HG03442 (cell line): ENCODE measurements around the gene JPH3.

Experiments
- ATAC-seq: cut with Tn5 transposase; IDR thresholded peaks from one replicate; pipeline ENCODE4 v1.9.1; 2021; ENCODE audit warnings: mild to moderate bottlenecking, moderate library complexity; ENCODE audit not compliant: unreplicated experiment

JPH3 gene

DNA sequence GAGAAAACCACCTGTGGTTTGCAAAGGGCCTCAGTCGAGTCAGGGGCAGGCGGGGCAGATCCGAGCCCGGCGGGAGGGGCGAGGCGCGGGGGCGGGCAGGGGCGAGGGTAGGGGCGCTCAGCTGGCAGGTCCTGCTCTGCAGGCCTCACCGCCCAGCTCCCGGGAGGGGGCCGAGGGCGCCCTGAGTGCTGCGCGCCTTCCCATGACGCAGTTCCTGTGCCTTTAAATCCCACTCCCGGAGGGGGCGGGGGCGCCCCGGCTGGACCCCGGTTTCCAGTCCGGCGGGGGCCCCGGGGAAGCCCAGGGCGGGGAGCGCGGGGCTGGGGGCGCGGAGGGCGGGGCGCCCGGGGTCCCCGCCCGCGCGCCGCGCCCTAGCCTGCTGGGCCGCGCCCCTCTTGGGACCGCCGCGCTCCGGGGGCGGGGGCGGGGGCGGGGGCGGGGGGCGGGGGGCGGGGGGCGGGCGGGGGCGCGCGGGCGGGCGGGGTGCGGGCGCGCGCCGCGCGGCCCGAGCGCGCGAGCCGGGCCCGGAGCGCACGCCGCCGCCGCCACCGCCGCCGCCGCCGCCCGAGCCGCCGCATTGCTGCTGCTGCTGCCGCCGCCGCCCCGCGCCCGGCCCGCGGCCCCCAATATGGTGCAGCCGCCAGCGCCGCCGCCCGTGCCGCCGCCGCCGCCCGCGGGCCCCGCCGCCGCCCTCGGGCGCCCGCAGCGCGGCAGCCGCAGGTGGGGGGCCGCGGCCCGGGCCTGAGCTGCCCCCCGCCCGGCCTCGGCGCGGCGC is at the start of gene JPH3:
Gene JPH3, plus strand, starts transcription at position 508 of the 775 bp plus-strand sequence. CDS start 639 bp downstream, outside the sequence.
- no peak for ATAC-seq

DNA sequence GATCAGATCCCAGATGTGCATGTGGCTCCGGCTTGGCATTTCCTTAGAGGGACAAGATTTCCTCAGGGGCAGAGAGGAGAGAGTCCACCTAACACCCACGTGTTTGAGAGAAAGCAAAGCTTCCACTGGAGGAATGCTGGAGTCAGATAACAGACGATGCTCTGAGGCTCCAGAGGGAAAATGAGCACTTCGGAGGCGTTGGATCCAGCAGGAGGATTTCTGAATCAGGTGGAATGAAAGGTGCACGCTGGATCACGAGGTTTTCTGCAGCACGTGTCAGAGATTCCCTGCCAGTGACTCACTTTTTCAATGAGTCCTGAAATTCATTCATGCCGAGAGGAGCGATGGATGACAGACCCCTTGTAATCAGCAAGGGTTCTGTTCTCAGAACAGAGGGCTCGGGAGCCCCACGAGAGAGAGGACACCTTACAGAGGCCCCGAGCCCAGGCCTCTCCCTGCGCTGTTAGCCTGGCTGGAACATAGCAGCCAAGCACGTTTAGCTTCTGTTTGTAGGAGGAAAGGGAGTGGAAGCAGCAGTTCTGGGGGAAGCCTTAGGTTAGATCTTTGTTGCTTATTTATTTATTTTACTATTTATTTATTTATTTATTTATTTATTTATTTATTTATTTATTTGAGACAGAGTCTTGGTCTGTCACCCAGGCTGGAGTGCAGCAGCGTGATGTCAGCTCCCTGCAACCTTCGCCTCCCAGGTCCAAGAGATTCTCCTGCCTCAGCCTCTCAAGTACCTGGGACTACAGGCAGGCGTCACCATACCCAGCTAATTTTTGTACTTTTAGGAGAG is 49.3 kb upstream of the JPH3 start:
- no peak for ATAC-seq

DNA sequence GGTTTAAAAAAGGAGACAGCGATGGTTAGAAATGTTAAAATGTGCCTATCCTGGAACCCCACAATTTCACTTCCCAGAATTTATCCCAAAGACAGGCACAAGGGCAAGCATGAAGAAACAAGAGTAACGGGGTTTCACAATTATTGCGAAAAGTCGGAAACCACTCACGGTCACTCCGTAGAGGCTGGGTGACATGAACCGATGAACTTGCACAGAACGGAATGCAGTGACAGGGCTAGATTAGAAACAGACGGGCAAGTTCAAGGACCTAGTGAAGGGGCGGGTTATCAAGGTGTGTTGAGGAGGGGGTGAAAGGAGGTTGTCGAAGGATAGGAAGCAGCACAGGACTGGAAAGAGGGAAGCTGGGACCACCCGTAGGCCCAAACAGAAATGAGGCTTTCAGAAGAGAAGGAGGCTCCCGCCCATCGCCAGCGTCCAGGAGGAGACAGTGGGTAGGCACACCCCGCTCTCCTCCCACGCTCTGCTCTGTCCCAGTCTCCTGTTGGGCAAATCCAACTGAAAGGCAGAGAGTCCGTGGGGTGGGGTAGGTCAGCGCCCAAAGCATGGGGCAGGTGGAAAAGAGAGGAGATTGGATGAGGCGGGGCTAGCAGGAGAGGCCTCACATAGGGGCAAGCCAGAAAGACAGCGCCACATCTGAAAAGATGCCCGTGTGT is 47.4 kb upstream of the JPH3 start:
- ATAC-seq = no peak

DNA sequence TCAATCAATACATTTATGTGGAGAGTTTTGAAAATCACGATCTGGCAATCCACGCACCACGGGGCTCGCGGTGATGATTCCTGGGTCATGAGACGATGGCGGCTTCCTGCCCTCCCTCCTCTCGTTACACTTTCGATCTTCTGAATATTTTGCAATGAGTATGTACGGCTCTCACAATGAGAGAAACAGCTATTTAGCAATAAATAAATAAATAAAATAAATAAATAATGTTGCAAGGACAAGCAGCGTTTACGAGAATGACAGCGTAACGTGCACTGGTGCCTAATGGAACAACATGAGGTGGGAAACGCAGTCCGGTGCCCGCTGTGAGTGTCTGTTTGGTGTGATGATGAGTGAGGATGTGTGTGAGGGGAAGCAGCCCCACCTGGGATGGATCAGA is 46.7 kb upstream of the JPH3 start:
- ATAC-seq = no peak

DNA sequence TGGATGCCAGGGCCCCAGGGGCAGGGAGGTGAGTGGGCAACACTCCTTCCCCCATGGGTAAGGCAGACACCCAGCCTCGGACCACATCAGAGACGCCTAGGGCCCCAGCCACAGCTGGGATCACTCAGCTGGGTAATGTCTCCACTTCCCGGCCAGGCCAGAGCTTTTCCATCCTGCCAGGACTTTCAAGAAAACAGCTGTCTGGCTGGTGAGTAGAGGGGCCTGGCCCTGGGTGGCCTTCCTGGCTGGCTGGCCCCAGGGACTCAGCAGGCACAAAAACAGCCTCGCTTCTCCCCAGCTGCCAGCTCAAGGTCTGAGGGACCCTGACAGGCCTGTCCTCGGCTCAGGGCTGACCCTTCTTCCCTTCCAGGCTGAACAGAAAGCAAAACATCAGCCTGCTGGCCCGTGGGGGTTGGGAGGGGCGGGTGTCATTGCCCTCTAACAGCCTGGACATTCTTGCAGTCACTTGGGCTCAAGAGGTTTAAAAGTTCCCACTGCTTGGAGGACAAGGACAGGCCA is 45.3 kb upstream of the JPH3 start:
- no peak for ATAC-seq

DNA sequence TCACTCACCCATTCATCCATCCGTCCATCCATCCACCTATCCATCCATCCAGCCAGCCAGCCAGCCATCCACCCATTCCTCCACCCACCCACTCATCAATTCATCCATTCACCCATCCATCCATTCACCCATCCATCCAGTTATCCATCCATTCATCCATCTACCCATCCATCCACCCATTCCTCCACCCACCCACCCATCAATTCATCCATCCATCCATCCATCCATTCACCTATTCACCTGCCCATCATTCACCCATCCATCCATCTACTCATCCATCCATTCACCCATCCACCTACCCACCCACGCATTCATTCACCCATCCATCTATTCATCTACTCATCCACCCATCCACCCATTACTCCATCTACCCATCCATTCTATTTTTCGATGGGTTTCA is 43.6 kb upstream of the JPH3 start:
- ATAC-seq = no peak

DNA sequence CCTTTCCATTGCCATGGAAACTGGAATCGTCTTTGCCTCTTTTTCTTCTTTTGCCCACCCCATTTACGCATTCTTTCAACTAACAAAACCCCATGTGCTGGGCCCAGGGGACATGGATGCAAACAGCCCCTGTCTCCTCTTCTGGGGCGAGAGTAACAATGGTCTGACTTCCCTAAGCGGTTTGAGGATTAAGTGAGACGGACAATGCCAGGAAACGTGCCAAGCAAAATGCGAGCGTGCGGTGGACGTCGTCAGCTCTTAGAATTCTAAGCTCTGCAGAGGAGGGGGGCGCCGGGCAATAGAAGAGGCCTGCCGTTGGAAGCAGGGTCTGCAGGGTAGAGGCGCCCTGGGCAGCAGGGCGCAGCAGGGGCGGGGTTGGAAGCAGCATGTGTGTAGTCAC is 42.4 kb upstream of the JPH3 start:
- ATAC-seq = no peak

DNA sequence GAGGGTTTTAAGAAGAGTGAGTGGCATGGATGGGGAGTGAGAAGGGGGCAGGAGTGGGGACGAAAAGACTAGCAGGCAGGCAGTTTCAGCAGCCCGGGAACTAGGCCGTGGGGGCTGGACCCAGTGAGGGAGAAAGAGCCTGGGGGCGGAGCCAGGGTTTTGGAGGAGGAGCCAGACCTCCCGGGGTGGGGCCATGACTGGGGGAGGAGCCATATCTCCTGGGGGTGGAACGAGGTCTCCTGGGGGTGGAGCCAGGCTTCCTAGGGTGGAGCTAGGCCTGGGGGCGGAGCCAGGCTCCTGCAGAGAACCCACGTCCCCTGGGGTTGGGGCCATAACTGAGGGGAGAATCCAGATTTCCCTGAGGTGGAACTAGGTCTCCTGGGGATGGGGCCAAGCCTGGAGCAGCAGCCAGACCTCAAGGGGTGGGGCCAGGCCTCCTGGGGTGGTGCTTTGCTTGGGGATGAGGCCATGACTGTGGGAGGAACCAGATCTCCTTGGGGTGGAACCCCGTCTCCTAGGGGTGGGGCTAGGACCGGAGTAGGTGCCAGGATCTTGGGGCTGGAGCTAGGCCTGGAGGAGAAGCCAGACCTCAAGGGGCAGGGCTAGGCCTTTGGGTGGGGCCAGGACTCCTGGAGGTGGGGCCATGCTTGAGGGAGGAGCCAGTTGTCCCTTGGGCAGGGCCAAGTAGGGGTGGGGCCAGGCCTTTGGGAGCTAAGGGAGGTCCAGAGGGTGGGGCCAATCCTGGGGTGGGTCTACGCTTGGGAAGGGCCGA is 41.7 kb upstream of the JPH3 start:
- ATAC-seq = no peak

DNA sequence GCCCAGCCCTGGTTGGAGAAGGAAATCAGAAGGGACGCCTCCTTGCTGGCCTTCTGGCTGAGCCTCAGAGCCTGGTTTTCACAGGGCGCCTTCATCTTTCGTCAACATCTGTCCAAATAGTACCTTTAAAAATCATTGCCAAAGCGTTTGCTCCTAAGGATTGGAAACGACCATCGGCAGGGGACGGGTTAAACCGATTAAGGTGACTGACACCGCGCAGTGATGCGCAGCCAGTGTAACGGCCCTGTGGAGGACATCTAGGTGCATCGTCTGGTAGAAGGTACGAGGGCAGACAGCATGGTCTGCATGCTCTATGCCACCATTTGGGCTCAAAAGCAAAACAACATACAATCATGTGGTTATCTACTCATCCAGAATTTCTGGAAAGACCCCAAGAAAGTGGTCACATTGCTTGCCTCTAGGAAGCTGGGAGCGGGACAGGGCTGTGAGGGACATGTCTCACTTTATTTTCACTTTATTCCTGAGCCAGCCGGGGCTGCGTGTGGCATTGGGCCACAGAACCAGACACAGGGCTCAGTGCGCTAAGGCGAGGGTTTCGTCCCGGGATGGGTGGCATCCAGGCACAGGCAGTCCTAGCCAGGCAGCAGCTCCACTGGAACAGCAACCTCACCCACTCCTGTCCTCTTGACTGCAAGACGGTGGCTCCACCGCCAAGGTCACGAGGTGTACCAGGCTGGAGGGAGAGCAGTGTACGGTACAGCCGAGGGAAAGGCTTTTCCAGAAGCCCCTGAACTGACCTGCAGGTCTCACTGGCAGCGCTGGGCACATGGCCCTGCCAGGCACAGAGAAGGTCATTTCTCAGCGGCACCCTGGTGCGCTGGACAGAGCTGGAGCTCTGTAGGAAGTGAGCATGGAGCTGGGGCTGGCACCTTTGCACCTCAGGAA is 40.9 kb upstream of the JPH3 start:
- no peak for ATAC-seq

DNA sequence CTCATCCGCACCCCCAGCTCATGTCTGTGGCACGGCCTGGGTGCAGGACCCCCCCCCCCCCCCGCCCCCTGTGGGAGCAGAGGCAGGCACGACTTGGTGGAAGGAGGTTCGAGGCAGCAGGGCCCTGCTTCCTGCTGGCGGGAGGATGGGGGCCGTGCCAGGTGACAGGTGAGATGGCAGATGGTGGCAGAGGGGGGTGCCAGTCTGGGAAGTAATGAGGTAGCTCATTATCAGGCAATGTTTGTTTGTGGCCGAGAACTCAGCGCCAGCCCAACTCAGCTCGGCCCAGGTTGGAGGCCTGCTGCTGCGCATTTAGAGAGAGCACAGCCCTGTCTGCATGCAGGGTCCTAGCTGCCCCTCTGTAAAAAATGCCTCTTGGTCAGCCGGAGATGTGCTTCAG is 40.1 kb upstream of the JPH3 start:
- ATAC-seq = no peak

DNA sequence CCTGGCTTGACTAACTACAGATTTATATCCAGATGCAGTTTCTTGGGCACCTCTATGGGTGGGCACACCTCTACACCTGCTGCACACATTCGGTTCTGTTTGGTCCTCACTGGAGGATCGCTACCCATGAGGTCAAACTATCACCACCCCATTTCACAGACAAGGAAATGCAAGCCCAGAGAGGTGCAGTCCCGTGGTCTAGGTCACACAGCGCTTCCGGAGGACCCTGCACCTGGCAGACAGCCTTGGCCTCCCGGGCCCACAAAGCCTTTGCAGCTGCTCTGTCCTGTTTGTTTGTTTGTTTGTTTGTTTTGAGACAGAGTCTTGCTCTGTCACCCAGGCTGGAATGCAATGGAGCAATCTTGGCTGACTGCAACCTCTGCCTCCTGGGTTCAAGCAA is 39.3 kb upstream of the JPH3 start:
- ATAC-seq = no peak

DNA sequence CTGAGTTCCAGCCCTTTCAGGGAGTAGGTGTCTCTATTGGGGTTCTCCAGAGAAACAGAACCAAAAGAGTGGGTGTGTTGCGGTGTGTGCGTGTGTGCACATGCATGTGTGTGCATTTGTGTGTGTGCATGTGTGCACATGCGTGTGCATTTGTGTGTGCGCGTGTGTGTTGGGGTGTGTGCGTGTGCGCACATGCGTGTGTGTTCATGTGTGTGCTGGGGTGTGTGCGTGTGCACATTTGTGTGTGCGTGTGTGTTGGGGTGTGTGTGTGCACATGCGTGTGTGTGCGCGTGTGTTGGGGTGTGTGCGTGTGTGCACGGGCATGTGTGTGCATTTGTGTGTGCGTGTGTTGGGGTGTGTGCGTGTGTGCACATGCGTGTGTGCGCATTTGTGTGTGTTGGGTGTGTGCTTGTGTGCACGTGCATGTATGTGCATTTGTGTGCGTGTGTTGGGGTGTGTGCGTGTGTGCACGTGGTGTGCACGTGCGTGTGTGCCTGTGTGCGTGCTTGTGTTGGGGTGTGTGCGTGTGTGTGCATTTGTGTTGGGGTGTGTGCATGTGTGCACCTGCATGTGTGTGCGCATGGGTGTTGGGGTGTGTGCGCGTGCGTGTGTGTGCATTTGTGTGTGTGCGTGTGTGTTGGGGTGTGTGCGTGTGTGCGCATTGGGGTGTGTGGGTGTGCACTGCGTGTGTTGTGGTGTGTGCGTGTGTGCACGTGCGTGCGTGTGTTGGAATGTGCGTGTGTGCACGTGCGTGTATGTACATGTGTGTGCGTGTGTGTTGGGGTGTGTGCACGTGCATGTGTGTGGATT is 38.4 kb upstream of the JPH3 start:
- ATAC-seq = no peak

DNA sequence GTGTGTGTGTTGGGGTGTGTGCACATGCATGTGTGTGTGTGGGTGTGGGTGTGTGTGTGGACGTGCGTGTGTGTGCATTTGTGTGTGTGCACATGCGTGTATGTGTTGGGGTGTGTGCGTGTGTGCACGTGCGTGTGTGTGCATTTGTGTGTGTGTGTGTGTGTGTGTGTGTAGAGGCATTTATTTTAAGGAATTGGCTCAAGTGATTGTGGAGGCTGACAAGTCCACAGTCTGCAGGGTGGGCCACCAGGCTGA is 37.9 kb upstream of the JPH3 start:
- no peak for ATAC-seq

DNA sequence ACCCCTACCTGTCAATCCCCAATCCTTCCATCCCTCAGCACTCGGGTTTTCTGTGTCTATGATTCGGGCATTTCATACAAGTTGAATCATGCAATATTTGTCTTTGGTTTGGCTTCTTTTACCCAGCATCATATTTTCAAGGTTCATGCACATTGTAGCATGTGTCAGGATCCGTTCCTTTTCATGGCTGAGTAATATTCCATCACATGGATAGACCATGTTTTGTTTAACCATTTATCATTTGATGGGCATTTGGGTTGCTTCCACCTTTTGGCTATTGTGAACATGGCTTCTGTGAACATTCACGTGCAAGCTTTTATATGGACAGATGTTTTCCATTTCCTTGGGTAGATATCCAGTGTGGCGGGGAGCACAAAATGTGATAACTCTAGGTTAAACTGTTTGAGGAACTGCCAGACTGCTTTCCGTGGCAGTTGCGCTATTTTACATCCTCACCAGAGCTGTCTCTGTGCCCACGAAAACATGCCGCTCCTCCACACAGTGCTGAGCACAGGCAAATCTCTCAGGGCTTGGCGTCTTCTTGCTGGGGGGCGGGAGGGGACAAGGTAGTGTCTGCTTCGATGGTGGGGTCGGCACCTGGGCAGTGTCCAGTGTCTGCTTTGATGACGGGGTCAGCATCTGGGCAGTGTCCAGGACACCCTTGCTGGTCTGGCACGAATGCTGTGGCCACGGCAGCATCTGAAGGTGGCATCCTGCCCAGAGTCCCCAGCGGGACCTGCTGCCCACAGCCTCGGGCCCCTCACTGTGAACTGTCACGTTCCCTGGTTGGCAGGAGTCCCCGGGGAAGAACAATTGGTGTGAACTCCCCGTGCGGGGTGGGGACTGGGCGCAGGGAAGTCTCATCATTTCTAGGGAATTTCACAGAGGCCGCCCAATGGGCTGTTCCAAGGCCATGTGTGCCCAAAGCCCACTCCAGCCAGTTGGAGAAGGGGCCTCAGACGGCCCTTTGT is 32.4 kb upstream of the JPH3 start:
- ATAC-seq = no peak

DNA sequence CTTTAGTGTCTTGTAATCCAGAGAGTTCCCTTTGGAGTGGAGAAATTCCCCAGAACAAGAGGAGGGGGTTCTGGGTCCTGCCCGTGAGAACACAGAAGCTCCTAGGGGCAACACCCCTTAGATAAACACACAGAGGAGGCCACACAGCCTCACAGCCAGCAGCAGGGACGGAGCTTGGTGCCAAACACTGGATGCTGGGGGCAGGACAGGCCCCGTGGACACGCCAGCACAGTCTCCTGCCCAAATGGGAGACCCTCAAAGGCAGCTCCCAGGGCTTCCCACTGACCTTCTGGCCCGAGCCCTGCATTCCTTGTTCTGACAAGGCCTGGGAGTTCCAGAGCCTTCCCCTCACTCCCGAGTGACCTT is 31.8 kb upstream of the JPH3 start:
- ATAC-seq = no peak

DNA sequence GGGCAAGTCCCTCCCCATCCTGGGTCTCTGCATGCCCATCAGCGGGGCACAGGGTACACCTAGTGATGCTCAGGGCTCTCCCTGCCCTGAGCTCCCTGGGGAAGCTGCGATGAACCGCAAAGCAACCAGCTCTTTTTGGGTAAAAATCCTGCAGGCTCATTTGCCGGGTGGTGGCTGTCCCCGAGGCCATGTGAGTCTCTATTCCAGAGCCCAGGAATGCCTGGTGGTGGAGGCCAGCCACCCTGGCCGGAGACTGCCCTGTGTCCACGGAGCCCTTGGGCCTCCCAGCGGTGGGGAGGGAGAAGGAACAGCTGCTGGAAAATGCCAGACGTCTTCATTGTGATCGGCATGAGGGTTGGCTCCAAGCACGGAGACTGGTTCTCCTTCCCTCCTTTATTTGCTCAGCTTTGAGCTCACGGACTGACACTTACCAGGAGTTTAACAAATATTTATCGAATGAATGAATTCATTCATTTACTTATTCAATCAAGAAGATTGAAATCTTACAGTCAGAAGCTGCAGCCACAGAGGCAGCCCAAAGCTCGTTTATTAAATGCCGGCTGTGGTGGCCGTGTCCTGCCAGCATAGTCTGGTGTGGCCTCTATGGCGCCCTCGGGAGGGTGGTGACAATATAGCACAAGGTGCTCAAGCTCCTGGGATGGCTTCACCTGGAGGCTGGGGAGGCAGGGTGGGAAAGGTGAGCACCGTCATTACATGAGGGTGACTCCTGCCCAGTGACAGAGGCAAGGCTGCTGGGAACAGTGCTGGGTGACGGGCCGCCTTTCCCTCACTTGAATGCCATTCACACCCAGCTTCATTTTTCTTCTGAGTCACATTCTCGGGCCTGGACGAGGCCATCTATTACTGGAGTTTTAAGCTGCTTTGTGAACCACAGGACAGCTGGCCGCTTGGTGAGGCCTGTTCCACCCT is 31.1 kb upstream of the JPH3 start:
- ATAC-seq = no peak

DNA sequence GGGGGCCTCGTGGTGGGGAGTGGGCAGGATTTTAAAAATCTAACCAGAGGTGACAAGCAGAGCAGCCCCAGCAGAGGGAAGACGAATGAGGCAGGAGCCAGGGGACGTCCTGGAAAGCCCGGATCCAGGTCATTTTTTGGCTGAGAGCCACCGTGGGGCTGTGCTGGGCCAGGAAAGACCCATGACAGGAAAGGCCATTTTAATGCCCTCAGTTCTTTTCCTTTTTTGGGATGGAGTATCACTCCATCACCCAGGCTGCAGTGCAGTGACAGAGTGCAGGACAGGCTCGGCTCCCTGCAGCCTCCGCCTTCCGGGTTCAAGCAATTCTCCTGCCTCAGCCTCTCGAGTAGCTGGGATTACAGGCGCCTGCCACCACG is 30.5 kb upstream of the JPH3 start:
- no peak for ATAC-seq
